HG03108 (cell line): ENCODE results near the gene SLC15A3.

Source experiments
- ATAC-seq: cut with Tn5 transposase; IDR thresholded peaks from one replicate; pipeline ENCODE4 v1.9.1; 2021; ENCODE audit warnings: moderate library complexity; ENCODE audit not compliant: unreplicated experiment

Gene SLC15A3

DNA sequence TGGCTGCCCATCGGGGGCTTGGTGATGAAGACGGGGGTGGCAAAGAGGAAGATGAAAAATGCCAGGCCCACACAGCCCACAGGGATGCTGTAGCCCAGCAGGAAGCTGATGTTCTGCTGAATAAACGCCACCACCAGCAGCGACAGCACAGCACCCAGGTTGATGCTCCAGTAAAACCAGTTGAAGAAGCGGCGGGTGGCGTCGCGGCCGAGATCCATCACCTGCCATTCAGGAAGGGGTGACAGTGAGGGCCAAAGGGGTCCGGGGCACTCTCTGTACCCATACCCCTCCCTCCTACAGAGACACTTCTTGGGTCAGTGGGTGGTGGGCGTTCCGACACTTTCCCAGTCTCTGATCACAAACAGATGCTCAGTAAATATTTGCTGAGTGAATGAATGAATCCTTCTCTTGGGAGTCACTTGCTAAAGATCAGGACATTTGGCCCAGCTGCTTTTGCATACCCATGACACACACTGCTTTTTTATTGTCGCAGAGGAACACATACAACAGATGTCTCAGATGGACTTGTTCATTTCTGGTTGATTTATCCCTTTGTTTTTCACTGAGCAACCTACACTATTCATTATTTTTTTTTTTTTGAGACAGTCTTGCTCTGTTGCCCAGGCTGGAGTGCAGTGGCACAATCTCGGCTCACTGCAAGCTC is 5.2 kb downstream of the SLC15A3 start:
- no peak for ATAC-seq

DNA sequence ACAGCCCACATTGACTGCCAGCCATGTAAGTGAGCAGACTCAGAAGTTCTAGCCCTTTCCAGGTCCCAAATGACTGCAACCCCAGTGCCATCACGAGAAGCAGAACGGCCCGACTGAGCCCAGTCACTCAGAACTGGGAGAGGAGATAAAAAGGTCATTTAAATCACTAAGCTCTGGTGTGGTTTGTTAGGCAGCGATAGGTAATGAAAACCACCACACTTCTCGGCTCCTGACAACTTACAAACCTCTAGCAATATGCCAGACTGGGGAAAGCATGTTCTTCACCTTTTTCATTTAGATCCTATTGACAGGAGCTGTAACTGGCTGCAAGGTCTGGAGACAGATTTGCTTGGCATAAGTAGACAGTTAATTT is 6.7 kb downstream of the SLC15A3 start:
- no peak for ATAC-seq

GRCh38 chr11:60944490-60945294 is 7.3 kb downstream of the SLC15A3 start:
- no peak for ATAC-seq

DNA sequence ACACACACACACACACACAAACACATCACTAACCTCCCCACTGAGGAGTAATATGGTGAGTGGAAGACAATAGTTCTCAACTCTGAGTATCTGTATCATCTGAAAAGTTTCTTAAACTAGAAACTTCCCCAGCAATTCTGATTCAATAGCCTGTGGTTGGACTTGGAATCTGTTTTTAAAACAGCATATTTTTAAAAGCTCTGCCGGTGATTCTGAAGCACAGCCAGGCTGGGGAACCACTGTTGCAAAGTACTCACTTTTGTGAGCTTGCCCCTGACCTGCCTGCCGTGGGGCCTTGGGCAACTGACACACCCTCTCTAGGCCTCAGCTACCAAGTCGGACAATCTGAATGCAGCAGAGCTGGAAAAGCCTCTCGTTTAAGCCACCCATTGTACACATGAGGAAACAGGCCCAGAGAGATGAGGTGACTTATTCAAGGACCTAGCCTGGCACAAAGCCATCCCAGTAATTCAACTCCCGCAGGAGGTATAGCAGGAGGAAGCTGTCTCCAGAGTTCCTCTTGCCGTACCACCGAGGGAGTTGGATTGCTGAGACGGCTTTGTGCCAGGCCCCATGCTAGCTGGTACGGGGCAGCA is 8.9 kb downstream of the SLC15A3 start:
- no peak for ATAC-seq

GRCh38 chr11:60942219-60942618 is 9.8 kb downstream of the SLC15A3 start:
- no peak for ATAC-seq

DNA sequence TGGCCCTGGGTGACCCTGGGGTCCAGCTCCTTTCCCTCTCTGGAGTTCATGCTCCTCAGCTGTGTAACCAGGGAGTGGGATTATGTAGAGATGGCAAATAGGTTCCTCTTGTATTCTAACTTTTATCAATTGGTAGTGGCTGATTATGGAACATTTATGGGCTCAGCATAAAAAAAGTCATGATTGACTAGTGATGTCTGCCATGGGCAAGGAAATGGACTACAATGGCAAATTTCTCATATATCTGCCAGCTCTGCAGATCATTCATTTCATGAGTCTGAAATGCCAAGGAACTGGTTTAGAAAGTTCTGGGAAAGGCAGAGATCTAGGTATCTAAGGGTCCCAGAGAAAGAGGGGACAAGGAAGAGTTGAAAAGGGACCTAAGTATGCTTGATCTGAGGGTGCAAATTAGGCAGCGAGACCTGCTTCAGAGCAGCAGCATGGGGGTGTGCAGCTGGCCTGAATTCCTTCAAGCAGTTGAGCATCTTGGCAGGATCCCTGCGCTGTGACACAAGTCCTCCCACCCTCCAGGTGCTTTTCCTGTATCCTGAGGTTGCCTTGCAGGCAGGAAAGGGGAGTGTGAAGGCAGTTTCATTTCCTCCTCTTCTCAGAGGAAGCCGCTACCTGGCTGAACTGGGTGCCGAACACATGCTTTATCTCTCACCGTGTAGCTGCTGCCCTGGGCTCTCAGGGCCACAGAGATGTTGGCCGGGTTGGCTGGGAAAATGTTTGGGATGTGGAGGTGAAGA is 10.4 kb downstream of the SLC15A3 start:
- ATAC-seq = no peak

DNA sequence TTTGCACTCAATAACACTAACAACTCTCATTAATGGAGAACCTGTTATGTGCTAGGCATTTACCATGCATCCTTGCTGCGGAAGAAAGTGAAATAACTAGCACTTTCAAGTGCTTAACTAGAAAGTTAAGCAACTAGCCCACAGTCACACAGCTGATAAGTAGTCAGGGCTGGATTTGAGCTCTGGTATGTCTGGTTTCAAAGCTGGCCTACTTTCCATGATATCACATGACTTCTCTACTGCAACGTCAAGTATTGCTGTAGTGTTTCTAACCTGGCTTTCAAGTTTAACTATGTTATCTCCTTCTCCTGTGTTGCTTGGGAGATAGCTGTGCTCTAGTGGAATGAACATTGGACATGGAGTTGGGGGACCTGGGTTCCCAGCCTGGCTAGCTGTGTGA is 12.1 kb downstream of the SLC15A3 start:
- ATAC-seq = no peak

DNA sequence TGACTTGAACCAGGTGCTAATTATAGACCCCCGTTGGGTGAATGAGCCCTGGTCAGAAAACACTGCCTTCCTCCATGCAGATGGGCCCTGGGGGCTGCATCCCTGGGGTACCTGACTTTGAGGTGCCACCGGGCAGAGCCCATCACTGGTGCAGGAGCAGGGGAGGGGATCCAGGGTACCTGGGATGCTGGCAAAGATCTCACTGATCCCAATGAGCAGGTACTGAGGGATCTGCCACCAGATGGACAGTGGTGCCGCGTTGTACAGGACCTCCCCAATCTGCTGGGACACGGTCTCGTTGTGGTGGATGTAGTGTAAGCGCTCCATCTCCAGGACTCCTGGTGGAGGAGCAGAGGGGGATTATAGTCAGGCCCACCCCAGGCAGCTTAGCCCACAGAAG is 12.7 kb downstream of the SLC15A3 start:
- ATAC-seq = no peak

GRCh38 chr11:60938500-60938899 is 13.5 kb downstream of the SLC15A3 start:
- no peak for ATAC-seq

GRCh38 chr11:60937811-60938210 is 14.2 kb downstream of the SLC15A3 start:
- no peak for ATAC-seq

DNA sequence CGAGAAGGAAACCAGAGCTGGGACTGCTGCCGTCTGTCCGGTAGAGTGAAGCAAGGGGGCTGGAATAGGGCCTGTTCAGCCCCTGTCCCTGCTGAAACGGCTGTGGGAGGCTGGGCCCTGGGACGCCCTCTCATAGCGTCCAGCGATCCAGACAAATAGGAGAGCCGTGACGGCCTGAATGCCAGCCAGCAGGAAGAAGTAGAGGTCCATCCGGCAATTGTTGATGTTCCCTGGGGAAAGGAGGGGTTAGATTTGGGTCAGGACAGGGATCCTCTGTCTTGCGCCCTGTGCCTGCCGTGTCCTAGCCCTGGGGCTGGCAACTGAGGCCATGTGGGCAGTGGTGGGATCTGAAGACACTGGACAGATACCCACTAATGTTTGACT is 14.8 kb downstream of the SLC15A3 start:
- ATAC-seq = no peak

DNA sequence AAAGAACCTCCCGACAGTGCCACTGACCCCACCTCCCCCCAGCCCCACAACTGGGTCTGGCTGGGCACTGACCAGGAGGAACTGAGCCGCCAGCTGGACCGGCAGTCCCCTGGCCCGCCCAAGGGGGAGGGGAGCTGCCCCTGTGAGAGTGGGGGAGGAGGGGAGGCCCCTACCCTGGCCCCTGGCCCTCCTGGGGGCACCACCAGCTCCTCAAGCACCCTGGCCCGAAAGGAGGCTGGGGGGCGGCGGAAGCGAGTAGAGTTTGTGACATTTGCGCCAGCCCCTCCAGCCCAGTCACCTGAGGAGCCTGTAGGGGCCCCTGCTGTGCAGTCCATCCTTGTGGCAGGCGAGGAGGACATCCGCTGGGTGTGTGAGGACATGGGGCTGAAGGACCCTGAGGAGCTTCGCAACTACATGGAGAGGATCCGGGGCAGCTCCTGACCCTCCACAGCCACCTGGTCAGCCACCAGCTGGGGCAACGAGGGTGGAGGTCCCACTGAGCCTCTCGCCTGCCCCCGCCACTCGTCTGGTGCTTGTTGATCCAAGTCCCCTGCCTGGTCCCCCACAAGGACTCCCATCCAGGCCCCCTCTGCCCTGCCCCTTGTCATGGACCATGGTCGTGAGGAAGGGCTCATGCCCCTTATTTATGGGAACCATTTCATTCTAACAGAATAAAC is 15.4 kb downstream of the SLC15A3 start:
- ATAC-seq = no peak

GRCh38 chr11:60935676-60936442 is 16.1 kb downstream of the SLC15A3 start:
- ATAC-seq = no peak

- ATAC-seq = no peak
Measured at GRCh38 chr11:60934790-60935605, 17.0 kb downstream of the SLC15A3 start.

- no peak for ATAC-seq
Measured at GRCh38 chr11:60934124-60934789, 17.7 kb downstream of the SLC15A3 start.

DNA sequence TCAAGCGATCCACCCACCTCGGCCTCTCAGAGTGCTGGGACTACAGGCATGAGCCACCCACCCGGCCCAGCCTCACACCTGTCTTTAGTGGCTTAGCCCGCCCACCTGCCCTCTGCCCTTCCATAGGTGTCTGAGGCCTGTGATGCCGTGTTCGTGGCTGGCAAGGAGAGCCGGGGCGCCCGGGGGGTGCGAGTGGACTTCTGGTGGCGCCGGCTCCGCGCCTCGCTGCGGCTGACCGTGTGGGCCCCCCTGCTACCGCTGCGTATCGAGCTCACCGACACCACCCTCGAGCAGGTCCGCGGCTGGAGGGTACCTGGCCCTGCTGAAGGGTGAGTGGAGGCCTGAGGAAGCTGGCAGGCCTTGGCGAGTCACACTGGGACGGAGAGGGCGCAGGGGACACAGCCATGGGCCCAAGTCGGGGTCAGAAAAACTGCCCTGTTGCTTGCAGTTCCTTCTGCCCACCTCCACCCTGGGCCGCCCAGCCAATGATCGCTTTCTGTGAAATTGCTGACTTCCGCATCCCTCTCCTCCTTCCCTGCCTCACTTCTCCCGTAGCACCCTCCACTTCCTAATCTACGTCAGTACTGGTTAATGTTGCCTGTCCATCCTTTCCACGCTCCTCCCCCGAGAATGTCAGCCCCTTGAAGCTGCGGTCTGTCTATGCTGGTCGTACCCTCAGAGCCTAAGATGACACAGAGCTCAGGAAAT is 18.4 kb downstream of the SLC15A3 start:
- ATAC-seq = no peak

GRCh38 chr11:60932605-60933356 is 19.2 kb downstream of the SLC15A3 start:
- no peak for ATAC-seq

- no peak for ATAC-seq
Measured at GRCh38 chr11:60931917-60932316, 20.1 kb downstream of the SLC15A3 start.
